ENCODE data around the gene TUBGCP2.
A peak's percentile ranks its signal among the peaks of the same experiment; 100 is the strongest.
"Not testable (repeated sequence)": the region's sequence is repeated elsewhere in the genome, so short reads cannot be mapped to it uniquely, and the experiment has no call there.

TUBGCP2 gene

GRCh38 chr10:133239990-133240389 lies 68.7 kb downstream of the TUBGCP2 start:
- Histone ChIP-seq H3K27ac (no peak overlapping the region), H3K4me3 (no peak overlapping the region)

- H3K4me3 ChIP-seq = no peak overlapping the region
- H3K27ac ChIP-seq = no peak overlapping the region
Observed at GRCh38 chr10:133238466-133238804, 70.2 kb downstream of the TUBGCP2 start.

GRCh38 chr10:133237588-133238465 lies 70.8 kb downstream of the TUBGCP2 start, which contains the start of gene VENTX:
Gene VENTX (plus strand): TSS chr10:133237855. CDS start chr10:133237915, 60 bp downstream.
- Histone ChIP-seq H3K4me3 (peak within 1 kb of the TSS in 6 of 7 experiments; percentile 4 to 27 (median 20)), H3K27ac (peak within 1 kb of the TSS in 8 of 21 experiments; percentile 15 to 74 (median 37))

- Histone ChIP-seq H3K4me3 (peak overlapping the region in 3 of 7 experiments; percentile 19 to 27 (median 25)), H3K27ac (peak overlapping the region in 1 of 21 experiments; percentile 30)
Observed at GRCh38 chr10:133237241-133237587, 71.5 kb downstream of the TUBGCP2 start.

GRCh38 chr10:133236401-133237240 lies 72.1 kb downstream of the TUBGCP2 start:
- Histone ChIP-seq H3K4me3 (peak overlapping the region in 6 of 7 experiments; percentile 4 to 27 (median 20)), H3K27ac (peak overlapping the region in 11 of 21 experiments; percentile 15 to 74 (median 40))

GRCh38 chr10:133235932-133236331 lies 72.7 kb downstream of the TUBGCP2 start:
- Histone ChIP-seq H3K27ac (peak overlapping the region in 13 of 21 experiments; percentile 13 to 74 (median 40)), H3K4me3 (peak overlapping the region in 6 of 7 experiments; percentile 6 to 27 (median 20))

- H3K4me3 ChIP-seq = peak overlapping the region in 6 of 7 experiments; percentile 5 to 27 (median 15)
- H3K27ac ChIP-seq = peak overlapping the region in 13 of 21 experiments; percentile 23 to 74 (median 44)
Observed at GRCh38 chr10:133235265-133235855, 73.3 kb downstream of the TUBGCP2 start.

GRCh38 chr10:133234796-133235195 lies 73.9 kb downstream of the TUBGCP2 start:
- not testable (repeated sequence) for H3K27ac ChIP-seq

GRCh38 chr10:133231946-133232574 lies 76.6 kb downstream of the TUBGCP2 start:
- Histone ChIP-seq H3K27ac (no peak overlapping the region), H3K4me3 (no peak overlapping the region)

More at GRCh38 chr10:133234796-133235195, 73.9 kb downstream of the TUBGCP2 start:
- not testable (repeated sequence) for H3K4me3 ChIP-seq

GRCh38 chr10:133231244-133231945 lies 77.3 kb downstream of the TUBGCP2 start:
- Histone ChIP-seq H3K27ac (no peak overlapping the region), H3K4me3 (no peak overlapping the region)

GRCh38 chr10:133230387-133231195 lies 78.1 kb downstream of the TUBGCP2 start:
- H3K4me3 ChIP-seq = peak overlapping the region in 1 of 7 experiments; percentile 8
- H3K27ac ChIP-seq = no peak overlapping the region

- Histone ChIP-seq H3K27ac (no peak within 1 kb of the TSS), H3K4me3 (peak within 1 kb of the TSS in 1 of 7 experiments; percentile 8)
Observed at GRCh38 chr10:133230044-133230361, 78.7 kb downstream of the TUBGCP2 start, which contains the start of gene UTF1. Gene UTF1 (plus strand): TSS chr10:133230217. CDS start chr10:133230289, 72 bp downstream.

- Histone ChIP-seq H3K4me3 (no peak overlapping the region), H3K27ac (no peak overlapping the region)
Observed at GRCh38 chr10:133229265-133230043, 79.2 kb downstream of the TUBGCP2 start.
